ENCODE measurements around the gene RHOT2. TPM values are rescaled to one million over a fixed set of nuclear protein-coding genes. Genes with fewer than 3 reads are reported as not detected.

RHOT2 gene
- total and polyA plus RNA-seq, 2 experiments from 2014 or later = 129 to 163 TPM

DNA sequence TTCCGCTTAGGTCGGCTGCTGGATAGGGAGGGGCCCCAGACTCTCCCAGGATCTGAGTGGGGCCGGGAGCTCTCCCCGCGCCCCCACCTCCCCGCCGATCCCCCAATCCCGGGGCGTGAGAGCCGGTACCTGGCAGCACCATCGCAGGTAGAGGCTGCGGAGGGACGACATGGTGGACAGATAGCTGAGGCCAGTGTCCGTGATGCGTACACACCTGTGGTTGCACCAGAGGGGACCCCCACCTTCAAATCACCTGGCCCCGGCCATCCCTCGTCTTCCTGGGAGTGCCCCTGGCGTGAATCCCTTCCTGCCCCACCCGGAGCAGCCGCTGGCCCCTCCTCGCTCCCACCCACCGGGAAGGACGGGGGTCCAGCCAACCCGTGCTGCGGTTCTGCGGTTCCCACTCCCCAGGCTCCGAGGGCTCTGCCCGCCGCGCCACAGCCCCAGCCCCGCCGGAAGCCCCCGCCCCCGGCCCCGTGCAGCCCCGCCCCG lies 27.0 kb downstream of the RHOT2 start (continued):
- TF ChIP-seq ZNF462 (CRISPR knock-in tag; IDR thresholded peaks at IDR 0.05) (no peak), ETS1 (IDR thresholded peaks at IDR 0.05) (no peak), ZNF114 (CRISPR knock-in tag; IDR thresholded peaks at IDR 0.05) (no peak), JUNB (IDR thresholded peaks at IDR 0.05; ENCODE audit: unreplicated experiment) (no peak), CREB1 (CRISPR knock-in tag; IDR thresholded peaks at IDR 0.05; ENCODE audit: low read depth) (no peak), NANOG (IDR thresholded peaks at IDR 0.05; ENCODE audit: borderline replicate concordance) (no peak), STAT1 (IDR thresholded peaks at IDR 0.05; ENCODE audit: unreplicated experiment) (no peak), EZH2 (IDR thresholded peaks at IDR 0.05; ENCODE audit: low read depth, unreplicated experiment) (no peak), POLR2AphosphoS5 (IDR thresholded peaks at IDR 0.05; ENCODE audit: low read depth) (no peak), ZNF331 (CRISPR knock-in tag; IDR thresholded peaks at IDR 0.05; ENCODE audit: low read depth) (no peak)
- TF ChIP-seq, protein P1, sequence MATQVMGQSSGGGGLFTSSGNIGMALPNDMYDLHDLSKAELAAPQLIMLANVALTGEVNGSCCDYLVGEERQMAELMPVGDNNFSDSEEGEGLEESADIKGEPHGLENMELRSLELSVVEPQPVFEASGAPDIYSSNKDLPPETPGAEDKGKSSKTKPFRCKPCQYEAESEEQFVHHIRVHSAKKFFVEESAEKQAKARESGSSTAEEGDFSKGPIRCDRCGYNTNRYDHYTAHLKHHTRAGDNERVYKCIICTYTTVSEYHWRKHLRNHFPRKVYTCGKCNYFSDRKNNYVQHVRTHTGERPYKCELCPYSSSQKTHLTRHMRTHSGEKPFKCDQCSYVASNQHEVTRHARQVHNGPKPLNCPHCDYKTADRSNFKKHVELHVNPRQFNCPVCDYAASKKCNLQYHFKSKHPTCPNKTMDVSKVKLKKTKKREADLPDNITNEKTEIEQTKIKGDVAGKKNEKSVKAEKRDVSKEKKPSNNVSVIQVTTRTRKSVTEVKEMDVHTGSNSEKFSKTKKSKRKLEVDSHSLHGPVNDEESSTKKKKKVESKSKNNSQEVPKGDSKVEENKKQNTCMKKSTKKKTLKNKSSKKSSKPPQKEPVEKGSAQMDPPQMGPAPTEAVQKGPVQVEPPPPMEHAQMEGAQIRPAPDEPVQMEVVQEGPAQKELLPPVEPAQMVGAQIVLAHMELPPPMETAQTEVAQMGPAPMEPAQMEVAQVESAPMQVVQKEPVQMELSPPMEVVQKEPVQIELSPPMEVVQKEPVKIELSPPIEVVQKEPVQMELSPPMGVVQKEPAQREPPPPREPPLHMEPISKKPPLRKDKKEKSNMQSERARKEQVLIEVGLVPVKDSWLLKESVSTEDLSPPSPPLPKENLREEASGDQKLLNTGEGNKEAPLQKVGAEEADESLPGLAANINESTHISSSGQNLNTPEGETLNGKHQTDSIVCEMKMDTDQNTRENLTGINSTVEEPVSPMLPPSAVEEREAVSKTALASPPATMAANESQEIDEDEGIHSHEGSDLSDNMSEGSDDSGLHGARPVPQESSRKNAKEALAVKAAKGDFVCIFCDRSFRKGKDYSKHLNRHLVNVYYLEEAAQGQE (IDR thresholded peaks at IDR 0.05; ENCODE audit: unreplicated experiment) = no peak
